ENCODE data around the gene PTGR1.
"Not testable (repeated sequence)": the region's sequence is repeated elsewhere in the genome, so short reads cannot be mapped to it uniquely, and the experiment has no call there.

The PTGR1 gene

GRCh38 chr9:111610845-111611244 is 11.4 kb upstream of the PTGR1 start:
- DNase-seq, result no peak

- no peak for DNase-seq
Observed at GRCh38 chr9:111610149-111610548, 10.7 kb upstream of the PTGR1 start.

DNA sequence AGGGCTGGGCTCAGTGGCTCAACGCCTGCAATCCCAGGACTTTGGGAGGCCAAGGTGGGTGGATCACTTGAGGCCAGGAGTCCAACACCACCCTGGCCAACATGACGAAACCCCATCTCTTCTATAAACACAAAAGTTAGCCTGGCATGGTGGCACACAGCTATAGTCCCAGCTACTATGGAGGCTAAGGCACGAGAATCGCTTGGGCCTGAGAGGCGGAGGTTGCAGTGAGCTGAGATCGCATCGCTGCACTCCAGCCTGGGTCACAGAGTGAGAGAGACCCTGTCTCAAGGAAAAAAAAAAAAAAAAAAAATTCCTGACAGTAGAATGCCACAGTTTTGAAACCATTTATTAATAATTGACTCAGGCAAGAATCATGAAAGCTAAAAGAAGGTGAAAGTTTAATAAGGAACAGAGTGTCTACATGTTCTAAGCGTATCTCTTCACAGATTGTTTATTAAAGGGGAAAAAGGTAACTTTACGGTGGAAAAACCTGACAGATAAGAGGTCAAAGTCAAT is 5.7 kb upstream of the PTGR1 start:
- no peak for DNase-seq

GRCh38 chr9:111604054-111604615 is 4.7 kb upstream of the PTGR1 start:
- no peak for DNase-seq

DNA sequence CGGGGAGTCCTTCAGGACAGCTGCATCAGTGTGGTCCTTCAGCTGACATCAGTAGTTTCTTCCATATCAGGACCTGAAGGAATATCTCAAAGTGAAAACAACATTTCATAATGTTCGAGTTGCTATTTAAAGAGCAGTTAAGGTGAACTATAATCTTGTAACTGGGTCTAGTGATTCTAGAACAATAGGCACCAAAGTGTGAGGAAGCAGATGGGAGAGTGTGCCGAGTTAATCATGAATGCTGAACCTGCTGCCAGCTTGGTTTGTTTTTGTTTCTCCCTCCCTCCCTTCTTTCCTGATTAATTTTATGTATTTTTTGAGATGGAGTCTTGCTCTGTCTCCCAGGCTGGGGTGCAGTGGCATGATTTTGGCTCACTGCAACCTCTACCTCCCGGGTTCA is 3.6 kb upstream of the PTGR1 start:
- DNase-seq, result no peak

GRCh38 chr9:111601237-111602018 is 2.0 kb upstream of the PTGR1 start:
- no peak for DNase-seq

DNA sequence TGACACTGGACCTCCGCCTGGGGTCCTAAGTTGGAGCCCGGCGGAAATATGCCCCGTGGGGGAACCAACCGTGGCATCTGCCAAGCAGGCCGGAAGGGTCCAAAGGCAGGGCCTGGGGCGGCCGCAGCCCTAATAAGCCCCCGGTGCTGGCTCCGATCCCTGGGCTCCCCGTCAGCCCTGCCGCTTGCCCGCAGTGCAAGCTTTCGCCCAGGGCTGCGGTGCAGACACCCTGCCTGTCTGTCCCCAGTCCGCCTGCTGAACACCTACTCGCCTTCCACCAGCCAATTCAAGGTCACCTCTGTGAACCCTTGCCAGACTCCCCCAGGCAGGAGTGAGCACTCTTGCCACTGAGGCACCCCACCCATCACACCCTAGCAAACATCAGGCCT is 502 bp upstream of the PTGR1 start:
- DNase-seq, result no peak

DNA sequence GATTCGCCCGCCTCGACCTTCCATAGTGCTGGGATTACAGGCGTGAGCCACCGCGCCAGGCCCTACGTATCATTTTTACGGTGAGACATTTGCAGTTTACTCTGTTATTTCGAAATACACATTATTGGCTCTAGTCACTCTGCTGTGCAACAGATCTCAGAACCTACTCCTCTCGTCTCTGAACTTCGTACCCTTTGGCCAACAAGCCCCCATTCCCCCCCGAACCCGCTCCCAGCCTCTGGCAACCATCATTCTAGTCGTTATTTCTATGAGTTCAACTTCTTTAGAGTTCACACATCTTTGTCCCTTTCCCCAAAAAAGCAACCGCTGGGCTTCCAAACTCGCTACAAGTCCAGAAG is 735 bp downstream of the PTGR1 start:
- DNase-seq, result peak; percentile 1

- DNase-seq, result peak; percentile 3
Observed at GRCh38 chr9:111597852-111598732, 1.4 kb downstream of the PTGR1 start.

GRCh38 chr9:111588846-111589245 is 10.6 kb downstream of the PTGR1 start:
- DNase-seq, result no peak

- DNase-seq, result no peak
Observed at GRCh38 chr9:111586378-111586777, 13.1 kb downstream of the PTGR1 start.

GRCh38 chr9:111582888-111583287 is 16.6 kb downstream of the PTGR1 start:
- DNase-seq, result no peak

- DNase-seq, result no peak
Observed at GRCh38 chr9:111572950-111573604, 26.4 kb downstream of the PTGR1 start.

DNA sequence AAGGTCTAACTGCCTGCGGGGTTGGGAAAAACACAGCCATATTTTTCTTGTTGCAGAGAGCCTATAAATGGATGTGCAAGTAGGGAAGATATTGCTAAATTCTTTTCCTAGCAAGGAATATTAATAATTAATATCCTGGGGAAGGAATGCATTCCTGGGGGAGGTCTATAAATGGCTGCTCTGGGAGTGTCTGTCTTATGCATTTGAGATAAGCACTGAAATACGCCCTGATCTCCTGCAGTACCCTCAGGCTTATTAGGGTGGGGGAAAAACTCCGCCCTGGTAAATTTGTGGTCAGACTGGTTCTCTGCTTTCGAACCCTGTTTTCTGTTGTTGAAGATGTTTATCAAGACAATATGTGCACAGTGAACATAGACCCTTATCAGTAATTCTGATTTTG is 31.3 kb downstream of the PTGR1 start:
- not testable (repeated sequence) for DNase-seq

DNA sequence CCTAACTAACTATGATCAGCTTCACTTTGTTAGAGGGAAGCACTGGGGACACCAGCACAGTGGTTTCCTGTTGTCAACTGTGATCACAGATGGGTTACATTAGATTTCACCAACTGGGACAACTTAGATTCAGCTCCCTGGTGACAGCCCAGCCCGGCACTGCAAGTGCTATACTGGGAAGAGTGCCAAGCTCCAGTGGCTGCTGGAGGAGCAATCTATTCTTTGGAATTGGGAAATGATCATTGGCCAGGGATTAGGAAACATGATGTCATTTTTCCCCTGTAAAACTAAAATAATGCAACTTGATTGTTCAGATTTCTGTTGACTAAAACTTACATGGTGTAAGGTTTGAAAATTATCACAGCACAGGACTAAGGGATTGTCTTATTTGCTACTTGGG is 33.2 kb downstream of the PTGR1 start:
- DNase-seq, result no peak

GRCh38 chr9:111561165-111561719 is 38.2 kb downstream of the PTGR1 start:
- DNase-seq, result no peak

- DNase-seq, result no peak
Observed at GRCh38 chr9:111559000-111559610, 40.3 kb downstream of the PTGR1 start.

GRCh38 chr9:111555425-111555824 is 44.0 kb downstream of the PTGR1 start:
- DNase-seq, result not testable (repeated sequence)

DNA sequence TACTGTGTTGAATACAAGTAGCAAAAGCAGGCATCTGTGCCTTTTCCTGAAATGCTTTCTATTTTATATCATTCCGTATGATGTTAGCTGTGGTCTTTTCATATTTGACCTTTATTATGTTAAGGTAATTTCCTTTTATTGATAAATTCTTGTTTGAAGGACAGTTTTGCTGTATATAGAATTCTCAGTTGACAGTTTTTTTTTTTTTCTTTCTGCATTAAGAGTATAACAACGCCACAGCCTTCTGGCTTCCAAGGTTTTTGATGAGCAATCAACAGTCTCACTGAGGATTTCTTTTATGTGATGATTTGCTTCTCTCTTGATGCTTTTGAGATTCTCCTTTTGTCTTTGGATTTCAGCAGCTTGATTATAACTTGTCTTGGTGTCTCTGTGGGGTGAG is 50.8 kb downstream of the PTGR1 start:
- DNase-seq, result no peak

DNA sequence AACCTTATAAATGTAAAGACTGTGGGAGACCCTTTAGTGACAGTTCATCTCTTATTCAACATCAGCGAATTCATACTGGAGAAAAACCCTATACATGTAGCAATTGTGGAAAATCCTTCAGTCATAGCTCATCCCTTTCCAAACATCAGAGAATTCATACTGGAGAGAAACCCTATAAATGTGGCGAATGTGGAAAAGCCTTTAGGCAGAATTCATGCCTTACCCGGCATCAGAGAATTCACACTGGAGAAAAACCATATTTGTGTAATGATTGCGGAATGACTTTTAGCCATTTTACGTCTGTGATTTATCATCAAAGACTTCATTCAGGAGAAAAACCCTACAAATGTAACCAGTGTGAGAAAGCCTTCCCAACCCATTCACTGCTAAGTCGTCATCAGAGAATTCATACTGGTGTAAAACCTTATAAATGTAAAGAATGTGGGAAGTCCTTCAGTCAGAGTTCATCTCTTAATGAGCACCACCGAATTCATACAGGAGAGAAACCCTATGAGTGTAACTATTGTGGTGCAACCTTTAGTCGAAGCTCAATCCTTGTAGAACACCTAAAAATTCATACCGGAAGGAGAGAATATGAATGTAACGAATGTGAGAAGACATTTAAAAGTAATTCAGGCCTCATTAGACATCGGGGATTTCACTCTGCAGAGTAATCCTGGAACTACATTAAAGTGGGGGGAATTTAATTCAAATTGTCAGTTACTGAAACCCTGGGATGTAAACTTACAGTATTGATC is 56.8 kb downstream of the PTGR1 start:
- DNase-seq, result no peak

GRCh38 chr9:111533099-111533790 is 66.2 kb downstream of the PTGR1 start:
- no peak for DNase-seq
